Activated CD8-positive, alpha-beta T cell treated with anti-CD3 and anti-CD28 coated beads for 36 hours (primary cell): ENCODE measurements around the gene CYCS. TPM values are rescaled to one million over a fixed set of nuclear protein-coding genes. Genes with fewer than 3 reads are reported as not detected.

ENCODE experiments used
- ATAC-seq: fragments of 200-7000 bp; cut with Tn5 transposase; one replicate; pipeline ENCODE4 v1.10.0; 2021; ENCODE audit warnings: mild to moderate bottlenecking, moderate library complexity
- CTCF ChIA-PET: fragments of 350-600 bp; sonication (Branson Sonifier 250); formaldehyde crosslinking; loops from one replicate; lab custom pipeline; 2021; ENCODE audit warnings: antibody characterized with exemption; lab: Charles Lee
- POLR2A ChIA-PET: fragments of 350-600 bp; sonication (Branson Sonifier 250); formaldehyde crosslinking; loops from one replicate; lab custom pipeline; 2021; ENCODE audit warnings: antibody characterized with exemption; lab: Charles Lee
- DNase-seq: peaks from one replicate; pipeline ENCODE4 v3.0.0-alpha.2; 2020
- H3K27ac Mint-ChIP-seq: one replicate; pipeline ENCODE4 v1.8.0; 2021; ENCODE audit warnings: mild to moderate bottlenecking, mixed read lengths
- H3K27me3 Mint-ChIP-seq: one replicate; pipeline ENCODE4 v1.8.0; 2021; ENCODE audit warnings: mixed read lengths
- H3K36me3 Mint-ChIP-seq: one replicate; pipeline ENCODE4 v1.8.0; 2021; ENCODE audit warnings: low read depth, mixed read lengths
- H3K4me1 Mint-ChIP-seq: one replicate; pipeline ENCODE4 v1.8.0; 2021; ENCODE audit warnings: low read depth, mixed read lengths
- H3K4me3 Mint-ChIP-seq: one replicate; pipeline ENCODE4 v1.8.0; 2021; ENCODE audit warnings: mild to moderate bottlenecking, moderate library complexity, mixed read lengths
- H3K9me3 Mint-ChIP-seq: one replicate; pipeline ENCODE4 v1.8.0; 2021; ENCODE audit warnings: mixed read lengths
- intact Hi-C: fragments of 100-400 bp; cut with micrococcal nuclease; formaldehyde crosslinking; loops from one replicate; pipeline ENCODE4 v1.10.0; 2022
- total RNA-seq, 2 experiments: library from RNA; stranded (reverse); gene quantifications; one replicate each; pipeline ENCODE4 v1.2.3, GENCODE V29; 2021
- TF ChIP-seq, protein P1 (sequence below): fragments of 200-600 bp; IDR thresholded peaks from one replicate; pipeline ENCODE4 v1.8.0; 2022; ENCODE audit warnings: antibody characterized with exemption, mild to moderate bottlenecking

Gene CYCS
- total RNA-seq, 2 experiments from 2014 or later = 266 TPM

DNA sequence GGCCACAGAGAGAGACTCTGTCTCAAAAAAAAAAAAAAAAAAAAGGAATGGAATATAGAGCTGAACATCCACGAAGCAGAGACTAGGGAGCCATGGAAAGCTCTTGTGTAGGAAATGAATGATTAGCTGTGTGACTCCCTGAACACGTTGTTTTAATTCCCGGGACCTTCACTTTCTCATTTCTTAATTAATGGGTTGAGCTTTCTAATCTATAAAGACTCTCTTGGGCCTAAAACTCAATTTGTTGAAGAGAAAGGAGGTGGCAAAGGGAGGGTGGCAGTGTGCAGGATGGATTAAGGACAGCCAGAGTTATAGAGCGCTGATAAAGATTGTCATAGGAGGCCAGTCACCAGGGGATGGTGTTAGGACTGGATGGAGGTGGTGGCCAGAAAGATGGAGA lies 48.0 kb downstream of the CYCS start:
- H3K36me3 Mint-ChIP-seq = no peaks in the 10 kb centered on the region
- intact Hi-C loops = no loop called here
- ChIA-PET CTCF (interaction anchor here (1.1 to 4.8 kb wide), 4 partner anchors 15 to 265 kb away, joined by 4 to 25 read pairs (median 8); no protein-coding TSS in a partner anchor), POLR2A (no interaction called here)
- no peak for DNase-seq
- peaks cover 14% of the 10 kb centered on the region for H3K4me1 Mint-ChIP-seq
- H3K27ac Mint-ChIP-seq = no peak overlapping the region
- ATAC-seq = no peak
- peaks cover 9% of the 10 kb centered on the region for H3K27me3 Mint-ChIP-seq
- H3K9me3 Mint-ChIP-seq = no peaks in the 10 kb centered on the region
- no peak overlapping the region for H3K4me3 Mint-ChIP-seq
- TF ChIP-seq, protein P1, sequence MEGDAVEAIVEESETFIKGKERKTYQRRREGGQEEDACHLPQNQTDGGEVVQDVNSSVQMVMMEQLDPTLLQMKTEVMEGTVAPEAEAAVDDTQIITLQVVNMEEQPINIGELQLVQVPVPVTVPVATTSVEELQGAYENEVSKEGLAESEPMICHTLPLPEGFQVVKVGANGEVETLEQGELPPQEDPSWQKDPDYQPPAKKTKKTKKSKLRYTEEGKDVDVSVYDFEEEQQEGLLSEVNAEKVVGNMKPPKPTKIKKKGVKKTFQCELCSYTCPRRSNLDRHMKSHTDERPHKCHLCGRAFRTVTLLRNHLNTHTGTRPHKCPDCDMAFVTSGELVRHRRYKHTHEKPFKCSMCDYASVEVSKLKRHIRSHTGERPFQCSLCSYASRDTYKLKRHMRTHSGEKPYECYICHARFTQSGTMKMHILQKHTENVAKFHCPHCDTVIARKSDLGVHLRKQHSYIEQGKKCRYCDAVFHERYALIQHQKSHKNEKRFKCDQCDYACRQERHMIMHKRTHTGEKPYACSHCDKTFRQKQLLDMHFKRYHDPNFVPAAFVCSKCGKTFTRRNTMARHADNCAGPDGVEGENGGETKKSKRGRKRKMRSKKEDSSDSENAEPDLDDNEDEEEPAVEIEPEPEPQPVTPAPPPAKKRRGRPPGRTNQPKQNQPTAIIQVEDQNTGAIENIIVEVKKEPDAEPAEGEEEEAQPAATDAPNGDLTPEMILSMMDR = no peak

DNA sequence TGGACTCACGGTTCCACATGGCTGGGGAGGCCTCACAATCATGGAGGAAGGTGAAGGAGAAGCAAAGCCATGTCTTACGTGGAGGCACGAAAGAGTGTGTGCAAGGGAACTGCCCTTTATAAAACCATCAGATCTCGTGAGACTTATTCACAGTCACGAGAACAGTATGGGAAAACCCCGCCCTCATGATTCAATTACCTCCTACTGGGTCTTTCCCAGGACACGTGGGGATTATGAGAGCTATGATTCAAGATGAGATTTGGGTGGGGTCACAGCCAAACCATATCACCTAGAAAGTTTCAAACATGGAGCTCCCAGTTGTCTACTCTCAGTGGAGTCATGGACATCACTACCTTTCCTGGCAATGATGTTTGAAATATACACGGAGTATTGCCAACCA lies 49.6 kb downstream of the CYCS start:
- CTCF ChIA-PET = interaction anchor here (0.7 to 4.8 kb wide), 5 partner anchors 15 to 264 kb away, joined by 4 to 25 read pairs (median 12); no protein-coding TSS in a partner anchor
- Mint-ChIP-seq H3K27me3 (peaks cover 9% of the 10 kb centered on the region), H3K4me1 (peaks cover 14% of the 10 kb centered on the region), H3K27ac (no peak overlapping the region), H3K9me3 (no peaks in the 10 kb centered on the region), H3K36me3 (no peaks in the 10 kb centered on the region), H3K4me3 (no peak overlapping the region)
- peak; percentile 56 for DNase-seq
- ATAC-seq = peak; percentile 71
- TF ChIP-seq, protein P1 = no peak
- POLR2A ChIA-PET = interaction anchor here (1.1 kb wide), 1 partner anchor 97 kb away, joined by 3 read pairs; no protein-coding TSS in a partner anchor
- intact Hi-C loops = no loop called here

DNA sequence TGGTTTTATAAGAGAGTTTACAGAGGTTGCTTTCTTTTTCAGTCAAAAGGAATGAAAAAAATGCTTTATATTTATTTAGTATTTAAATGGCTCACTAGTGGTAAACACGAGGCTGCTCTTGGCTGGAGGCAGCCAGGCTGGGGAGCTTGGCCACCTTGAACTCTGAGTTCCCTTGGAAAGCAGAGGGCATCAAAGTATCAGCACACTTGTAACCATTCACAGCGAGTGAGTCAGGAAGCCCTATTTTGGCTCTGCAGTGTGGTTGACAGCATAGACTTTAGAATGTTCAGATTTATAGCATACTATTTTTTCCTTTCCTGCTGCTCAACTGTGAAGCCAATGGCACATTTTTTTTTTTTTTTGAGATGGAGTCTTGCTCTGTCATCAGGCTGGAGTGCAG lies 51.6 kb downstream of the CYCS start:
- H3K4me3 Mint-ChIP-seq = no peak overlapping the region
- H3K4me1 Mint-ChIP-seq = peaks cover 14% of the 10 kb centered on the region
- H3K9me3 Mint-ChIP-seq = no peaks in the 10 kb centered on the region
- no peak overlapping the region for H3K27ac Mint-ChIP-seq
- ChIA-PET POLR2A (no interaction called here), CTCF (interaction anchor here (0.8 to 5.5 kb wide), 5 partner anchors 20 to 262 kb away, joined by 3 to 56 read pairs (median 25); no protein-coding TSS in a partner anchor)
- H3K36me3 Mint-ChIP-seq = no peaks in the 10 kb centered on the region
- ATAC-seq (no peak), DNase-seq (no peak)
- H3K27me3 Mint-ChIP-seq = peaks cover 9% of the 10 kb centered on the region
- intact Hi-C loops = no loop called here
- TF ChIP-seq, protein P1 = no peak

Other genes with a start within 250 kb of the CYCS start
- gene OSBPL3, start 145.1 kb downstream of the CYCS start, total RNA-seq = 10 to 100 TPM; 44.6 to 45.7 TPM
- not detected for gene NPVF, start 103.2 kb upstream of the CYCS start, total RNA-seq